SK-N-SH (cell line): ENCODE results near the gene DAGLA. TPM values are rescaled to one million over a fixed set of nuclear protein-coding genes. Genes with fewer than 3 reads are reported as not detected.

Experiments
- CTCF ChIA-PET: fragments of 300-600, 350-600 bp; formaldehyde crosslinking; extraction: SDS; loops from one replicate; lab custom pipeline; 2021; lab: Yijun Ruan, JAX
- POLR2A ChIA-PET: fragments of 350-600 bp; sonication (Branson Sonifier 250); formaldehyde crosslinking; extraction: SDS; loops from one replicate; lab custom pipeline; 2020; ENCODE audit warnings: antibody characterized with exemption, inconsistent platforms; lab: Yijun Ruan, JAX
- DNase-seq: peaks from one replicate; pipeline ENCODE4 v3.0.0; 2012
- H2AFZ ChIP-seq: fragments of 200-600 bp; sonication (generic); 2 replicates; pipeline ENCODE4 v1.8.1; 2016; ENCODE audit warnings: antibody characterized with exemption, mild to moderate bottlenecking, low read depth
- H3F3A ChIP-seq: fragments of 200-600 bp; sonication (generic); replicated peaks from 2 replicates; pipeline ENCODE3; 2016; ENCODE audit warnings: antibody characterized with exemption, mild to moderate bottlenecking; ENCODE audit not compliant: insufficient read depth
- H3K27ac ChIP-seq, 2 experiments: fragments of 200-500 bp in 1 of 2; fragments of 200-600 bp in 1 of 2; sonication (Bioruptor generic) in 1 of 2; sonication (generic), shearing (Covaris generic) in 1 of 2; 2 replicates each; pipeline versions ENCODE4 v1.5.1 to v1.6.1; 2014 to 2016; ENCODE audit warnings: low read depth in 2 of 2, inconsistent platforms in 1 of 2, low read length in 1 of 2, mild to moderate bottlenecking in 1 of 2, mixed read lengths in 1 of 2
- H3K27me3 ChIP-seq: fragments of 200-600 bp; sonication (generic), shearing (Covaris generic); 2 replicates; pipeline ENCODE4 v1.6.1; 2016; ENCODE audit warnings: mixed run types; ENCODE audit not compliant: insufficient read depth
- H3K36me3 ChIP-seq, 2 experiments: fragments of 200-500 bp in 1 of 2; fragments of 200-600 bp in 1 of 2; sonication (Bioruptor generic) in 1 of 2; sonication (generic) in 1 of 2; replicated peaks in 1 of 2; 2 replicates each; pipeline versions ENCODE3 to v1.5.1; 2014 to 2016; ENCODE audit warnings: low read length in 1 of 2, mild to moderate bottlenecking in 1 of 2; ENCODE audit not compliant: insufficient read depth in 2 of 2, control insufficient read depth in 1 of 2
- H3K4me1 ChIP-seq, 2 experiments: fragments of 200-500 bp in 1 of 2; fragments of 200-600 bp in 1 of 2; sonication (Bioruptor generic) in 1 of 2; sonication (generic), shearing (Covaris generic) in 1 of 2; 2 replicates each; pipeline versions ENCODE4 v1.5.1 to v1.6.1; 2014 to 2016; ENCODE audit warnings: low read depth in 1 of 2, low read length in 1 of 2, mixed run types in 1 of 2; ENCODE audit not compliant: insufficient read depth in 2 of 2, control insufficient read depth in 1 of 2
- H3K4me2 ChIP-seq: fragments of 200-600 bp; sonication (generic), shearing (Covaris generic); 2 replicates; pipeline ENCODE4 v1.6.1; 2017; ENCODE audit warnings: mixed run types
- H3K4me3 ChIP-seq, 2 experiments: fragments of 200-500 bp in 1 of 2; fragments of 200-600 bp in 1 of 2; sonication (Bioruptor generic) in 1 of 2; sonication (generic), shearing (Covaris generic) in 1 of 2; 2 replicates each; pipeline versions ENCODE4 v1.5.1 to v1.8.1; 2014 to 2016; ENCODE audit warnings: low read depth in 2 of 2, inconsistent platforms in 1 of 2, low read length in 1 of 2, mild to moderate bottlenecking in 1 of 2, mixed read lengths in 1 of 2, moderate library complexity in 1 of 2
- H3K79me2 ChIP-seq: fragments of 200-600 bp; sonication (generic); 2 replicates; pipeline ENCODE4 v1.8.1; 2017; ENCODE audit warnings: mild to moderate bottlenecking; ENCODE audit not compliant: insufficient read depth
- H3K9ac ChIP-seq: fragments of 200-600 bp; sonication (generic); 2 replicates; pipeline ENCODE4 v1.6.1; 2017; ENCODE audit warnings: mixed run types
- H3K9me2 ChIP-seq: fragments of 200-600 bp; sonication (generic); 2 replicates; pipeline ENCODE4 v1.6.1; 2017; ENCODE audit warnings: mixed run types
- H3K9me3 ChIP-seq: fragments of 200-600 bp; sonication (generic); 2 replicates; pipeline ENCODE4 v1.6.1; 2017; ENCODE audit warnings: mixed run types, mild to moderate bottlenecking, moderate library complexity
- H4K20me1 ChIP-seq: fragments of 200-600 bp; sonication (generic); 2 replicates; pipeline ENCODE4 v1.6.1; 2017; ENCODE audit warnings: mild to moderate bottlenecking, mixed run types; ENCODE audit not compliant: insufficient read depth
- CHD2 ChIP-seq: fragments of 150-350 bp; IDR thresholded peaks from 2 replicates; pipeline ENCODE4 v1.6.1; 2018; ENCODE audit warnings: low read length; ENCODE audit not compliant: partially characterized antibody
- ELF1 ChIP-seq: IDR thresholded peaks from 2 replicates; pipeline ENCODE4 v1.4.0; 2012
- EP300 ChIP-seq, 2 experiments: IDR thresholded peaks; 2 replicates each; pipeline versions ENCODE4 v1.4.0 to v1.6.1; 2012; ENCODE audit warnings: borderline replicate concordance in 1 of 2, low read depth in 1 of 2, low read length in 1 of 2
- EZH2phosphoT487 ChIP-seq: fragments of 200-600 bp; sonication (generic); IDR thresholded peaks from 2 replicates; pipeline ENCODE4 v1.6.1; 2017; ENCODE audit warnings: low read depth, mixed run types, mild to moderate bottlenecking, antibody characterized with exemption, moderate library complexity, borderline replicate concordance
- FOSL2 ChIP-seq: IDR thresholded peaks from 2 replicates; pipeline ENCODE4 v1.4.0; 2012; ENCODE audit warnings: low read depth, mild to moderate bottlenecking, moderate library complexity, borderline replicate concordance
- JUND ChIP-seq: IDR thresholded peaks from 2 replicates; pipeline ENCODE4 v1.4.0; 2012
- MAX ChIP-seq: IDR thresholded peaks from 2 replicates; pipeline ENCODE4 v1.4.0; 2012; ENCODE audit warnings: low read depth
- RCOR1 ChIP-seq: fragments of 150-350 bp; IDR thresholded peaks from 2 replicates; pipeline ENCODE4 v1.6.1; 2017; ENCODE audit warnings: antibody characterized with exemption, low read length
- TAF1 ChIP-seq: IDR thresholded peaks from 2 replicates; pipeline ENCODE4 v1.6.1; 2012; ENCODE audit warnings: low read depth, mild to moderate bottlenecking, low read length, moderate library complexity, borderline replicate concordance
- TCF12 ChIP-seq: IDR thresholded peaks from 2 replicates; pipeline ENCODE4 v1.4.0; 2012
- USF2 ChIP-seq: fragments of 150-350 bp; IDR thresholded peaks from 2 replicates; pipeline ENCODE4 v1.6.1; 2017; ENCODE audit warnings: antibody characterized with exemption, low read length, low read depth, borderline replicate concordance
- ZBTB33 ChIP-seq: IDR thresholded peaks from 2 replicates; pipeline ENCODE4 v1.4.0; 2012; ENCODE audit warnings: low read depth, borderline replicate concordance
- WGBS: methylation state at CpG from one replicate; pipeline ENCODE4 v1.1.6; 2017; ENCODE audit warnings: low lambda C conversion rate; 5-methylcytosine and 5-hydroxymethylcytosine counted together
- polyA plus RNA-seq, 3 experiments: library from polyadenylated mRNA; depleted of rRNA; stranded (reverse); fragments of >200 nt; gene quantifications; 2 replicates each; pipeline ENCODE4 v1.2.3, GENCODE V29; 2012

The DAGLA gene
- polyA plus RNA-seq, 1 of the 3 experiments (the other 2 are of a cell fraction) = 3.3 TPM

GRCh38 chr11:61731211-61731951 is 51.2 kb downstream of the DAGLA start:
- TF ChIP-seq EZH2phosphoT487 = no peak
- TF ChIP-seq CHD2 = no peak
- no peak for TF ChIP-seq JUND
- TF ChIP-seq ELF1 = no peak
- no peak for TF ChIP-seq FOSL2
- TF ChIP-seq TAF1 = no peak
- TF ChIP-seq RCOR1 = no peak
- TF ChIP-seq EP300 (IDR thresholded peaks at IDR 0.05; ENCODE audit: borderline replicate concordance in 1 of 2, low read depth in 1 of 2, low read length in 1 of 2) = no peak
- no peak for TF ChIP-seq USF2
- TF ChIP-seq TCF12 = no peak
- TF ChIP-seq MAX = no peak
- no peak for TF ChIP-seq ZBTB33
- H3K27me3 ChIP-seq = no peaks in the 10 kb centered on the region
- ChIA-PET POLR2A (interaction anchor here (1.9 kb wide), 1 partner anchor 13 kb away, joined by 7 read pairs; no protein-coding TSS in a partner anchor), CTCF (interaction anchor here (0.8 to 5.3 kb wide), 8 partner anchors 10 to 150 kb away, joined by 3 to 64 read pairs (median 4); partner anchors contain the start of gene SYT7)
- H3K9ac ChIP-seq = no peak overlapping the region
- peaks cover 0 to 21% of the 10 kb centered on the region in 2 experiments for H3K36me3 ChIP-seq
- H3K4me1 ChIP-seq = peaks cover 0 to 5% of the 10 kb centered on the region in 2 experiments; a peak in 1 of 4 replicates
- H3K79me2 ChIP-seq = no peaks in the 10 kb centered on the region
- no peak overlapping the region for H2AFZ ChIP-seq
- no peaks in the 10 kb centered on the region for H3K9me3 ChIP-seq
- no peaks in the 10 kb centered on the region for H3K9me2 ChIP-seq
- H3K27ac ChIP-seq = no peak overlapping the region
- no peaks in the 10 kb centered on the region for H3F3A ChIP-seq
- WGBS = 90% methylated on average over 17 of the region's 19 CpGs
- H4K20me1 ChIP-seq = peaks cover 2% of the 10 kb centered on the region; the same call in 1 of the 2 replicates
- H3K4me2 ChIP-seq = no peak overlapping the region
- no peak overlapping the region for H3K4me3 ChIP-seq
- DNase-seq = no peak
